Measurements from ENCODE around the gene SEL1L3.

SEL1L3 gene

GRCh38 chr4:25755911-25756310, 106.9 kb downstream of the SEL1L3 start:
- no peaks in the 10 kb centered on the region for H3K27me3 ChIP-seq (ENCODE audit: control insufficient read depth, insufficient read depth, low read length)
- H3K4me3 ChIP-seq (ENCODE audit: low read depth, low read length), result no peak overlapping the region
- no peak overlapping the region for H3K9ac ChIP-seq
- TF ChIP-seq, protein P1, sequence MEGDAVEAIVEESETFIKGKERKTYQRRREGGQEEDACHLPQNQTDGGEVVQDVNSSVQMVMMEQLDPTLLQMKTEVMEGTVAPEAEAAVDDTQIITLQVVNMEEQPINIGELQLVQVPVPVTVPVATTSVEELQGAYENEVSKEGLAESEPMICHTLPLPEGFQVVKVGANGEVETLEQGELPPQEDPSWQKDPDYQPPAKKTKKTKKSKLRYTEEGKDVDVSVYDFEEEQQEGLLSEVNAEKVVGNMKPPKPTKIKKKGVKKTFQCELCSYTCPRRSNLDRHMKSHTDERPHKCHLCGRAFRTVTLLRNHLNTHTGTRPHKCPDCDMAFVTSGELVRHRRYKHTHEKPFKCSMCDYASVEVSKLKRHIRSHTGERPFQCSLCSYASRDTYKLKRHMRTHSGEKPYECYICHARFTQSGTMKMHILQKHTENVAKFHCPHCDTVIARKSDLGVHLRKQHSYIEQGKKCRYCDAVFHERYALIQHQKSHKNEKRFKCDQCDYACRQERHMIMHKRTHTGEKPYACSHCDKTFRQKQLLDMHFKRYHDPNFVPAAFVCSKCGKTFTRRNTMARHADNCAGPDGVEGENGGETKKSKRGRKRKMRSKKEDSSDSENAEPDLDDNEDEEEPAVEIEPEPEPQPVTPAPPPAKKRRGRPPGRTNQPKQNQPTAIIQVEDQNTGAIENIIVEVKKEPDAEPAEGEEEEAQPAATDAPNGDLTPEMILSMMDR (IDR thresholded peaks at IDR 0.05), result no peak
- H3K9me3 ChIP-seq (ENCODE audit: control insufficient read depth, low read length), result no peaks in the 10 kb centered on the region
- no peaks in the 10 kb centered on the region for H3K79me2 ChIP-seq
- no peak overlapping the region for H2AFZ ChIP-seq
- no peak overlapping the region for H3K27ac ChIP-seq
- H3K4me2 ChIP-seq (ENCODE audit: low read length), result no peak overlapping the region
- H3K4me1 ChIP-seq, result no peaks in the 10 kb centered on the region
- no peaks in the 10 kb centered on the region for H3K36me3 ChIP-seq (ENCODE audit: control insufficient read depth, insufficient read depth, low read length)

GRCh38 chr4:25753239-25753638, 109.5 kb downstream of the SEL1L3 start:
- TF ChIP-seq, protein P1 (IDR thresholded peaks at IDR 0.05), result no peak
- no peaks in the 10 kb centered on the region for H3K4me1 ChIP-seq
- no peaks in the 10 kb centered on the region for H3K9me3 ChIP-seq (ENCODE audit: control insufficient read depth, low read length)
- H3K9ac ChIP-seq, result no peak overlapping the region
- no peak overlapping the region for H3K4me2 ChIP-seq (ENCODE audit: low read length)
- no peak overlapping the region for H3K4me3 ChIP-seq (ENCODE audit: low read depth, low read length)
- H3K27me3 ChIP-seq (ENCODE audit: control insufficient read depth, insufficient read depth, low read length), result no peaks in the 10 kb centered on the region
- H3K36me3 ChIP-seq (ENCODE audit: control insufficient read depth, insufficient read depth, low read length), result no peaks in the 10 kb centered on the region
- H2AFZ ChIP-seq, result no peak overlapping the region
- no peak overlapping the region for H3K27ac ChIP-seq
- no peaks in the 10 kb centered on the region for H3K79me2 ChIP-seq

GRCh38 chr4:25750874-25751273, 111.9 kb downstream of the SEL1L3 start:
- Histone ChIP-seq H3K9ac (no peak overlapping the region), H3K4me3 (ENCODE audit: low read depth, low read length) (no peak overlapping the region), H3K4me1 (no peaks in the 10 kb centered on the region), H3K79me2 (no peaks in the 10 kb centered on the region), H2AFZ (no peak overlapping the region), H3K9me3 (ENCODE audit: control insufficient read depth, low read length) (no peaks in the 10 kb centered on the region), H3K27ac (no peak overlapping the region), H3K36me3 (ENCODE audit: control insufficient read depth, insufficient read depth, low read length) (no peaks in the 10 kb centered on the region), H3K4me2 (ENCODE audit: low read length) (no peak overlapping the region), H3K27me3 (ENCODE audit: control insufficient read depth, insufficient read depth, low read length) (no peaks in the 10 kb centered on the region)
- TF ChIP-seq, protein P1 (IDR thresholded peaks at IDR 0.05), result no peak

- H3K79me2 ChIP-seq, result no peaks in the 10 kb centered on the region
- H2AFZ ChIP-seq, result no peak overlapping the region
- no peak overlapping the region for H3K4me2 ChIP-seq (ENCODE audit: low read length)
- TF ChIP-seq, protein P1 (IDR thresholded peaks at IDR 0.05), result no peak
- H3K9ac ChIP-seq, result no peak overlapping the region
- H3K27me3 ChIP-seq (ENCODE audit: control insufficient read depth, insufficient read depth, low read length), result no peaks in the 10 kb centered on the region
- no peak overlapping the region for H3K27ac ChIP-seq
- no peaks in the 10 kb centered on the region for H3K4me1 ChIP-seq
- H3K4me3 ChIP-seq (ENCODE audit: low read depth, low read length), result no peak overlapping the region
- H3K9me3 ChIP-seq (ENCODE audit: control insufficient read depth, low read length), result no peaks in the 10 kb centered on the region
- no peaks in the 10 kb centered on the region for H3K36me3 ChIP-seq (ENCODE audit: control insufficient read depth, insufficient read depth, low read length)
Observed at GRCh38 chr4:25749150-25749794, 113.5 kb downstream of the SEL1L3 start.

DNA sequence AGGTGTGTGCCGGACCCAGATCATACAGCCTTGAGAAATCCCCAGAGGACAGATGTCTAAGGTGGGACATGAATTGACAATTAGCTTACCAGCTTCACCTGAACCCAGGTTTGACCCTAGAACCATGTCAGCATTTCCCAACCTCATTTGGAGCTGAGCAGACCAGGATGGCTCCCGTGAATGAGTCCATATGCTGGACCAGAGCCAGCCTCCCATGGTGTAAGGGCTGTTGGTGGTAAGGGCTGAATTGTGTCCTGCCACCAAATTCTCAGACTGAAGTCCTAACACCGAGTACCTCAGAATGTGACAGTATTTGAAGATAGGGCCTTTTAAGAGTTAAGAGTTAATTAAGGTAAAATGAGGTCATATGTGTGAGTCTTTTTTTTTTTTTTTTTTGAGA, 118.8 kb downstream of the SEL1L3 start:
- Histone ChIP-seq H3K9ac (no peak overlapping the region), H2AFZ (no peak overlapping the region), H3K36me3 (ENCODE audit: control insufficient read depth, insufficient read depth, low read length) (no peaks in the 10 kb centered on the region), H3K27me3 (ENCODE audit: control insufficient read depth, insufficient read depth, low read length) (no peaks in the 10 kb centered on the region), H3K79me2 (no peaks in the 10 kb centered on the region), H3K4me2 (ENCODE audit: low read length) (no peak overlapping the region), H3K4me1 (no peaks in the 10 kb centered on the region), H3K27ac (no peak overlapping the region), H3K4me3 (ENCODE audit: low read depth, low read length) (no peak overlapping the region), H3K9me3 (ENCODE audit: control insufficient read depth, low read length) (no peaks in the 10 kb centered on the region)
- TF ChIP-seq, protein P1 (IDR thresholded peaks at IDR 0.05), result no peak
